GM04503 (cell line): ENCODE results near the gene TK2.
"Not testable (repeated sequence)": the region's sequence is repeated elsewhere in the genome, so short reads cannot be mapped to it uniquely, and the experiment has no call there.

Experiments
- DNase-seq: peaks from one replicate; pipeline ENCODE4 v3.0.0-alpha.2; 2012; ENCODE audit warnings: low read depth

Gene TK2

GRCh38 chr16:66466636-66467035, 83.3 kb downstream of the TK2 start:
- DNase-seq: not testable (repeated sequence)

DNA sequence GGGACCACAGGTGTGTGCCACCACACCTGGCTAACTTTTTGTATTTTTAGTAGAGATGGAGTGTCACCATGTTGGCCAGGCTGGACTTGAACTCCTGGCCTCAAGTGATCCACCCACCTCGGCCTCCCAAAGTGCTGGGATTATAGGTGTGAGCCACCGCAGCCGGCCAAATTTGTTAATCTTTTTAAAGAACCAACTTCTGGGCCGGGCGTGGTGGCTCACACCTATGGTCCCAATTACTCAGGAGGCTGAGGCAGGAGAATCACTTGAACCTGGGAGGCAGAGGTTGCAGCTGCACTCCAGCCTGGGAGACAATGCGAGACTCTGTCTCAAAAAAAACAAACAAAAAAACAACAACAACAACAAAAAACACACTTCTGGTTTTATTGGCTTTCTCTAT, 84.0 kb downstream of the TK2 start:
- DNase-seq: not testable (repeated sequence)

DNA sequence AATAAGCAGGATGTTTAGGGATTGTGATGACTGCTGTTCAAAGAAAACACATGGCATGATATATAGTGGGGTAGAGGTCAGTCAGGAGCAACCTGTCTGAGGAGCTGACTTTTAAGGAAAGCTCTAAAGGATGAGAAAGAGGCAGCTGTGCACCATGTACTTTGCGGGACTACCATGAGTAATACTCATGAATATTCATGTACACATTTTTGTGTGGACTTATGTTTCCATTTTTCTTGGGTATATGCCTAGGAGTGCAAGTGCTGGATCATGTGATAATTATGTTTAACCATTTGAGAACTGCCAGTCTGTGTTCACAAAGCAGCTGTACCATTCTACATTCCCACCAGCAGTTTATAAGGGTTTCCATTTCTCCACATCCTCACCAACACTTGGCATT, 87.0 kb downstream of the TK2 start:
- DNase-seq: no peak

DNA sequence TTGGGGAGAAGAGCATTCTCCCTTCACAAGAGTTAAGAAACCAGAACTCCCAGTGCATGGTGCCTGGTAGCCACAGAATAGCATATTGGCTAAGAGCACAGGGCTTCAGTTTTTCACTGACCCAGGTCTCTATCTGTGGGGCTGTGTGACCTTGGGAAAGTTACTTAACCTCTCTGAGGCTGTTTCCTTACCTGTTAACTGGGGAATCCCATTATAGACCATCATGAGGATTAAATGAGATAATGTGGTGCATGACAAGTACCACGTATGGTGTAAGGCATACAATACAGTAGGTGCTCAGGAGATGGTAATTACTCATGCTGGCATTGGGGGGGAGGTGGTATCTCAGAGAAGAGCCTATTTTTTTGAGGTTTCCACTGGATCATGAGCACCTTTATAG, 89.2 kb downstream of the TK2 start:
- no peak for DNase-seq

GRCh38 chr16:66459878-66460277, 90.0 kb downstream of the TK2 start:
- peak; percentile 17 for DNase-seq

- no peak for DNase-seq
These were observed 91.1 kb downstream of the TK2 start for GRCh38 chr16:66458853-66459252.

DNA sequence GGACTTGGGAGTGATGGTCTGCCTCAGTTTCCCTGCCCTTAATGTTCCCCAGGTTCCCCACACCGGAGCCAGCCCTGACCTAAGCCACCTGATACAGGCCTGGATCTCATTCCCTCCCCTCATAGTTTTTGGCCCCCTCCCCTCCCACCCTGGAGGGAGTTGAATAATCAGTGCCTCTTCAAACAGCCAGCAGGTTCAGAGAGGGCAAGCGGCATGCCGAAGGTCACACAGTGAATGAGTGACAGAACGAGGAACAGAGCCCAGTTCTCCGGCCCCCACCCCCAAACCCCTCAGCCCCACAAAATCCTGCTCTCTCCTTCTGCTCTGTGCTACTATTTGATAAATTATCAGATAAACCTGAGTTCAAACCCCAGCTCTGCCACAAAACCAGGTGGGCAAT, 91.6 kb downstream of the TK2 start:
- no peak for DNase-seq
